Endothelial cell of umbilical vein (primary cell): ENCODE data around the gene ANKK1. TPM values are rescaled to one million over a fixed set of nuclear protein-coding genes. Genes with fewer than 3 reads are reported as not detected.

ENCODE experiments used
- BruUV-seq: library from RNA; stranded (reverse); fragments of 400-500 nt; replicated peaks from 2 replicates; lab custom pipeline; 2021; lab: Mats Ljungman, UMichigan
- CTCF ChIA-PET: fragments of 300-600, 350-600 bp; sonication (Branson Sonifier 250); formaldehyde crosslinking; loops from one replicate; lab custom pipeline; 2021; ENCODE audit warnings: antibody characterized with exemption, inconsistent platforms; lab: Charles Lee
- POLR2A ChIA-PET: fragments of 300-600, 350-600 bp; sonication (Branson Sonifier 250); formaldehyde crosslinking; loops from one replicate; lab custom pipeline; 2021; ENCODE audit warnings: antibody characterized with exemption, inconsistent platforms; lab: Charles Lee
- DNase-seq: peaks from one replicate; pipeline ENCODE4 v3.0.0-alpha.2; 2011; ENCODE audit warnings: low read depth, low spot score
- FAIRE-seq: peaks from 2 replicates; lab custom pipeline; 2011; peaks lifted over from hg19 to GRCh38; lab: Jason Lieb, UNC
- H2AFZ ChIP-seq: 2 replicates; pipeline ENCODE4 v1.6.0; 2012; ENCODE audit warnings: low read depth, low read length, control low read depth, inconsistent platforms
- H3K27ac ChIP-seq: 2 replicates; pipeline ENCODE4 v1.5.1; 2011; ENCODE audit warnings: low read depth, mild to moderate bottlenecking, control low read depth, low read length, moderate library complexity; ENCODE audit not compliant: insufficient read depth
- H3K27me3 ChIP-seq, 2 experiments: 2 replicates each; pipeline versions ENCODE4 v1.6.0 to v1.6.1; 2011; ENCODE audit warnings: low read length in 2 of 2, mixed read lengths in 1 of 2; ENCODE audit not compliant: control insufficient read depth in 2 of 2, insufficient read depth in 2 of 2
- H3K36me3 ChIP-seq, 2 experiments: 2 replicates in 1 of 2; 3 replicates in 1 of 2; pipeline ENCODE4 v1.5.1; 2011; ENCODE audit warnings: low read length in 2 of 2, mild to moderate bottlenecking in 1 of 2, moderate library complexity in 1 of 2; ENCODE audit not compliant: control insufficient read depth in 2 of 2, insufficient read depth in 2 of 2; ENCODE audit errors: extremely low read depth in 1 of 2
- H3K4me1 ChIP-seq: 3 replicates; pipeline ENCODE4 v1.5.1; 2011; ENCODE audit warnings: mild to moderate bottlenecking, low read length; ENCODE audit not compliant: control insufficient read depth, insufficient read depth; ENCODE audit errors: extremely low read depth
- H3K4me2 ChIP-seq: 2 replicates; pipeline ENCODE4 v1.6.1; 2011; ENCODE audit warnings: low read length, control low read depth, mixed read lengths; ENCODE audit not compliant: insufficient read depth
- H3K4me3 ChIP-seq, 3 experiments: fragments of 200-600 bp in 1 of 3; sonication (generic), shearing (Covaris generic) in 1 of 3; replicated peaks in 1 of 3; 2 replicates each; pipeline ENCODE4 v1.5.1; 2011 to 2016; ENCODE audit warnings: control low read depth in 3 of 3, low read length in 3 of 3, mild to moderate bottlenecking in 2 of 3, inconsistent platforms in 1 of 3, low read depth in 1 of 3, moderate library complexity in 1 of 3; ENCODE audit not compliant: insufficient read depth in 1 of 3
- H3K79me2 ChIP-seq: 2 replicates; pipeline ENCODE4 v1.6.0; 2012; ENCODE audit warnings: low read length, inconsistent platforms; ENCODE audit not compliant: control insufficient read depth, insufficient read depth
- H3K9ac ChIP-seq: replicated peaks from 2 replicates; pipeline ENCODE3; 2011; ENCODE audit warnings: low read length, control low read depth; ENCODE audit not compliant: insufficient read depth; ENCODE audit errors: extremely low read depth
- H3K9me1 ChIP-seq: replicated peaks from 3 replicates; pipeline ENCODE4 v1.6.0; 2011; ENCODE audit warnings: mild to moderate bottlenecking, low read length; ENCODE audit not compliant: control insufficient read depth, insufficient read depth; ENCODE audit errors: extremely low read depth
- H3K9me3 ChIP-seq: replicated peaks from 2 replicates; pipeline ENCODE4 v1.5.1; 2012; ENCODE audit warnings: low read length, inconsistent platforms; ENCODE audit not compliant: control insufficient read depth, insufficient read depth
- H4K20me1 ChIP-seq: replicated peaks from 2 replicates; pipeline ENCODE3; 2011; ENCODE audit warnings: mild to moderate bottlenecking, low read length; ENCODE audit not compliant: control insufficient read depth, insufficient read depth; ENCODE audit errors: extremely low read depth
- CTCF ChIP-seq, 2 donors: IDR thresholded peaks; 1 replicate in 1 of 2; 2 replicates in 1 of 2; pipeline ENCODE4 v1.5.1; 2011; ENCODE audit warnings: low read length in 2 of 2, mild to moderate bottlenecking in 2 of 2, moderate library complexity in 2 of 2, control low read depth in 1 of 2, inconsistent platforms in 1 of 2, low read depth in 1 of 2; ENCODE audit not compliant: insufficient read depth in 1 of 2; ENCODE audit errors: extremely low read depth in 1 of 2
- EZH2 ChIP-seq: IDR thresholded peaks from 2 replicates; pipeline ENCODE4 v1.6.1; 2012; ENCODE audit warnings: borderline replicate concordance, low read depth, mild to moderate bottlenecking, moderate library complexity, low read length, inconsistent platforms; ENCODE audit not compliant: severe bottlenecking
- FOS ChIP-seq: IDR thresholded peaks from 2 replicates; pipeline ENCODE4 v1.6.1; 2011; ENCODE audit warnings: mild to moderate bottlenecking, low read length, moderate library complexity, borderline replicate concordance; ENCODE audit not compliant: insufficient read depth
- GATA2 ChIP-seq: IDR thresholded peaks from 2 replicates; pipeline ENCODE4 v1.7.0; 2011; ENCODE audit warnings: low read depth, mild to moderate bottlenecking, moderate library complexity, mixed read lengths, low read length; ENCODE audit not compliant: insufficient read length, insufficient read depth
- JUN ChIP-seq: IDR thresholded peaks from 2 replicates; pipeline ENCODE4 v1.6.1; 2011; ENCODE audit warnings: borderline replicate concordance, low read depth; ENCODE audit not compliant: insufficient read length, insufficient read depth
- MAX ChIP-seq: IDR thresholded peaks from 2 replicates; pipeline ENCODE4 v1.6.1; 2011; ENCODE audit not compliant: insufficient read depth, insufficient read length
- MYC ChIP-seq: IDR thresholded peaks from one replicate; pipeline ENCODE4 v1.6.1; 2011; ENCODE audit warnings: mild to moderate bottlenecking, low read depth, low read length
- POLR2A ChIP-seq: IDR thresholded peaks from 2 replicates; pipeline ENCODE4 v1.6.1; 2012; ENCODE audit warnings: low read depth, mild to moderate bottlenecking, control low read depth, low read length
- POLR2AphosphoS5 ChIP-seq: IDR thresholded peaks from 2 replicates; pipeline ENCODE4 v1.6.1; 2012; ENCODE audit warnings: low read depth, mild to moderate bottlenecking, control low read depth, low read length, moderate library complexity; ENCODE audit not compliant: insufficient read depth
- dilution Hi-C: fragments of 300-500 bp; cut with MboI; formaldehyde crosslinking; loops from one replicate; pipeline ENCODE4 v1.15.0; 2019; ENCODE audit warnings: low sequenced_read_pairs; ENCODE audit not compliant: extremely low pct_ligation_motif_present
- intact Hi-C: fragments of 100-400 bp; cut with micrococcal nuclease; formaldehyde crosslinking; loops from one replicate; pipeline ENCODE4 v1.10.0; 2022
- polyA plus RNA-seq, 4 experiments: library from polyadenylated mRNA; depleted of rRNA in 3 of 4; stranded (reverse) in 3 of 4; unstranded in 1 of 4; fragments of >200 nt; gene quantifications; 2 replicates each; pipeline versions ENCODE4 v1.2.1 to v1.2.3, GENCODE V29; 2011 to 2012; ENCODE audit warnings: missing spikeins in 1 of 4
- total RNA-seq: library from RNA; stranded (reverse); gene quantifications from 2 replicates; pipeline ENCODE4 v1.2.3, GENCODE V29; 2021

Gene ANKK1
- total and polyA plus RNA-seq, 2 donors (not counting 3 experiments of a cell fraction or from before 2014, with no cell fraction given), result not detected

- ChIA-PET POLR2A (no interaction called here), CTCF (interaction anchor here (0.6 kb wide), 1 partner anchor 23 kb away, joined by 3 read pairs; no protein-coding TSS in a partner anchor)
- Histone ChIP-seq H3K27ac (no peak overlapping the region), H3K4me1 (no peaks in the 10 kb centered on the region), H3K4me3 (no peak overlapping the region), H2AFZ (no peak overlapping the region), H3K36me3 (no peaks in the 10 kb centered on the region), H3K4me2 (no peak overlapping the region), H3K9me3 (no peaks in the 10 kb centered on the region), H3K9ac (no peak overlapping the region), H4K20me1 (no peaks in the 10 kb centered on the region), H3K9me1 (no peaks in the 10 kb centered on the region), H3K27me3 (no peaks in the 10 kb centered on the region), H3K79me2 (no peaks in the 10 kb centered on the region)
- TF ChIP-seq CTCF (IDR thresholded peaks at IDR 0.05; ENCODE audit: extremely low read depth in 1 of 2, insufficient read depth in 1 of 2, low read depth in 1 of 2, low read length in 2 of 2) (no peak), JUN (no peak), MAX (no peak), MYC (no peak)
- no peak for DNase-seq
- no TSS peak for BruUV-seq
- FAIRE-seq, result no peak
- dilution Hi-C loops, result no loop called here
- intact Hi-C loops, result no loop called here
Measured at GRCh38 chr11:113345978-113346377, 41.6 kb upstream of the ANKK1 start.

GRCh38 chr11:113349528-113349927, 38.1 kb upstream of the ANKK1 start:
- Histone ChIP-seq H4K20me1 (no peaks in the 10 kb centered on the region), H3K36me3 (no peaks in the 10 kb centered on the region), H3K9me3 (no peaks in the 10 kb centered on the region), H3K9ac (no peak overlapping the region), H3K79me2 (no peaks in the 10 kb centered on the region), H3K27ac (no peak overlapping the region), H3K4me2 (no peak overlapping the region), H3K4me3 (no peak overlapping the region), H3K27me3 (no peaks in the 10 kb centered on the region), H2AFZ (no peak overlapping the region), H3K9me1 (no peaks in the 10 kb centered on the region), H3K4me1 (no peaks in the 10 kb centered on the region)
- FAIRE-seq (no peak), DNase-seq (no peak)
- no peak for TF ChIP-seq JUN
- TF ChIP-seq EZH2, result no peak
- no peak for TF ChIP-seq MAX
- no peak for TF ChIP-seq POLR2A
- TF ChIP-seq CTCF (IDR thresholded peaks at IDR 0.05; ENCODE audit: extremely low read depth in 1 of 2, insufficient read depth in 1 of 2, low read depth in 1 of 2, low read length in 2 of 2), result no peak
- TF ChIP-seq FOS, result no peak
- TF ChIP-seq POLR2AphosphoS5, result no peak
- TF ChIP-seq GATA2, result no peak
- no peak for TF ChIP-seq MYC
- ChIA-PET CTCF (no interaction called here), POLR2A (no interaction called here)
- intact Hi-C loops, result no loop called here
- dilution Hi-C loops, result no loop called here
- no TSS peak for BruUV-seq
